HG02973 (cell line): ENCODE data around the gene TACR2.

Source experiments
- ATAC-seq: cut with Tn5 transposase; IDR thresholded peaks from one replicate; pipeline ENCODE4 v1.9.1; 2021; ENCODE audit warnings: moderate library complexity; ENCODE audit not compliant: unreplicated experiment

Gene TACR2

GRCh38 chr10:69416695-69417094, at the start of gene TACR2:
Gene TACR2, minus strand, starts transcription at chr10:69416918. Its CDS starts 595 bp downstream, at chr10:69416323.
- ATAC-seq, result no peak

GRCh38 chr10:69466158-69466490, 49.4 kb upstream of the TACR2 start:
- ATAC-seq, result no peak

- ATAC-seq, result no peak
Observed at GRCh38 chr10:69465457-69466157, 48.9 kb upstream of the TACR2 start.

GRCh38 chr10:69464801-69465401, 48.2 kb upstream of the TACR2 start:
- ATAC-seq, result no peak

- no peak for ATAC-seq
Observed at GRCh38 chr10:69464401-69464800, 47.7 kb upstream of the TACR2 start.

GRCh38 chr10:69463886-69464285, 47.2 kb upstream of the TACR2 start:
- ATAC-seq, result no peak

GRCh38 chr10:69461243-69462025, 44.7 kb upstream of the TACR2 start:
- ATAC-seq, result no peak

GRCh38 chr10:69460576-69461242, 44.0 kb upstream of the TACR2 start:
- ATAC-seq, result no peak

- ATAC-seq, result no peak
Observed at GRCh38 chr10:69459893-69460575, 43.3 kb upstream of the TACR2 start.

- ATAC-seq, result no peak
Observed at GRCh38 chr10:69459101-69459790, 42.5 kb upstream of the TACR2 start.

- no peak for ATAC-seq
Observed at GRCh38 chr10:69458430-69459100, 41.8 kb upstream of the TACR2 start.

GRCh38 chr10:69457771-69458237, 41.1 kb upstream of the TACR2 start:
- ATAC-seq, result no peak

GRCh38 chr10:69456880-69457693, 40.4 kb upstream of the TACR2 start:
- no peak for ATAC-seq

- ATAC-seq, result no peak
Observed at GRCh38 chr10:69455006-69455763, 38.5 kb upstream of the TACR2 start.

- no peak for ATAC-seq
Observed at GRCh38 chr10:69453795-69454194, 37.1 kb upstream of the TACR2 start.

GRCh38 chr10:69452676-69453415, 36.1 kb upstream of the TACR2 start:
- no peak for ATAC-seq

- ATAC-seq, result no peak
Observed at GRCh38 chr10:69451784-69452251, 35.1 kb upstream of the TACR2 start.
